Cardiac fibroblast (primary cell): ENCODE measurements around the gene SLITRK1.
A peak's percentile ranks its signal among the peaks of the same experiment; 100 is the strongest.

Source experiments
- DNase-seq, 2 donors: peaks; one replicate each; pipeline versions ENCODE4 v3.0.0 to v3.0.0-alpha.2; 2010; ENCODE audit warnings: low read depth in 2 of 2
- H3K4me3 ChIP-seq, 2 donors: replicated peaks in 1 of 2; 1 replicate in 1 of 2; 2 replicates in 1 of 2; pipeline ENCODE4 v1.5.1; 2011; ENCODE audit warnings: low read depth in 2 of 2, low read length in 2 of 2, mild to moderate bottlenecking in 2 of 2, moderate library complexity in 1 of 2
- CTCF ChIP-seq: IDR thresholded peaks from one replicate; pipeline ENCODE4 v1.5.1; 2011; ENCODE audit warnings: low read depth, mild to moderate bottlenecking, low read length, inconsistent platforms

The SLITRK1 gene

GRCh38 chr13:83881917-83882605 lies at the start of gene SLITRK1:
SLITRK1 (minus strand) TSS chr13:83882474; CDS start chr13:83881507, 967 bp downstream.
- no peak for TF ChIP-seq CTCF
- DNase-seq, result peak; percentile 17 to 50
- no peak within 1 kb of the TSS for H3K4me3 ChIP-seq

- no peak overlapping the region for H3K4me3 ChIP-seq
- no peak for DNase-seq
- no peak for TF ChIP-seq CTCF
Observed at GRCh38 chr13:83929157-83929556, 46.9 kb upstream of the SLITRK1 start.

- no peak for DNase-seq
- no peak for TF ChIP-seq CTCF
- H3K4me3 ChIP-seq, result no peak overlapping the region
Observed at GRCh38 chr13:83919775-83920174, 37.5 kb upstream of the SLITRK1 start.

- DNase-seq, result no peak
- TF ChIP-seq CTCF, result no peak
Observed at GRCh38 chr13:83914368-83914767, 32.1 kb upstream of the SLITRK1 start.

GRCh38 chr13:83907196-83907989 lies 25.1 kb upstream of the SLITRK1 start:
- DNase-seq, result no peak
- H3K4me3 ChIP-seq, result no peak overlapping the region
- TF ChIP-seq CTCF, result no peak

More at GRCh38 chr13:83914368-83914767, 32.1 kb upstream of the SLITRK1 start:
- no peak overlapping the region for H3K4me3 ChIP-seq

GRCh38 chr13:83906240-83906820 lies 24.1 kb upstream of the SLITRK1 start:
- TF ChIP-seq CTCF, result no peak
- no peak overlapping the region for H3K4me3 ChIP-seq
- DNase-seq, result no peak
